GM08714 (cell line): ENCODE results near the gene PIK3R5.

ENCODE experiments used
- H3K4me3 ChIP-seq: fragments of 200-500 bp; sonication (Bioruptor generic); 2 replicates; pipeline ENCODE4 v1.5.1; 2014; ENCODE audit warnings: mild to moderate bottlenecking, low read length, inconsistent platforms
- ZNF274 ChIP-seq: IDR thresholded peaks from 2 replicates; pipeline ENCODE4 v1.6.1; 2012; ENCODE audit warnings: mild to moderate bottlenecking, low read depth, low read length

Gene PIK3R5

DNA sequence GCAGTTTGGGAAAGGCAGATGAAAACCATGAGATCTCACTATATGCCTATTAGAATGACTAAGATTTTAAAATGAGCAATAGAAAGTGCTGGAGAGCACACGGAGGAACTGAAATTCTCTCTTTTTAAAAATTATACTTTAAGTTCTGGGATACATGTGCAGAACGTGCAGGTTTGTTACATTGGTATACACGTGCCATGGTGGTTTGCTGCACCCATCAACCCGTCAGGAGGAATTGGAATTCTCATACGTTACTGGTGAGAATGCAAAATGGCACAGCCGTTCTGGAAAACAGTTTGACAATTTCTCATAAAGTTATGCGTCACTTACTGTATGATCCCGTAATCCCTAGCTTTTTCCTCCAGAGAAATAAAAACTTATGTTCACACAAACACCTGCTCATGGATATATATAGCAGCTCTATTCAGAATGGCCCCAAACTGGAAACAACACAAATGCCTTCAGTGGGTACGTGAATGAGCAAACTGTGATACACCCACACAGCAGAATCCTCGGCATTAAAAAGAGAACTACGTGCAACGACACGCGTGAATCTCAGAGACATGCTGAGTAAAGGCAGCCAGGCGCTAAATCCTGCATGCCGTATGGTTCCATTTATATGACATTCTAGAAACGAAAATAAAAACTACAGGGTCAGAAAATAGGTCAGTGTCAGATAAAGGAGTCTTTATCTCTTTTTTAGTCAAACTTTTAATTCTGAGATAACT is 109.9 kb downstream of the PIK3R5 start:
- peak overlapping the region; percentile 42; the same call in 1 of the 2 replicates for H3K4me3 ChIP-seq
- TF ChIP-seq ZNF274: no peak

DNA sequence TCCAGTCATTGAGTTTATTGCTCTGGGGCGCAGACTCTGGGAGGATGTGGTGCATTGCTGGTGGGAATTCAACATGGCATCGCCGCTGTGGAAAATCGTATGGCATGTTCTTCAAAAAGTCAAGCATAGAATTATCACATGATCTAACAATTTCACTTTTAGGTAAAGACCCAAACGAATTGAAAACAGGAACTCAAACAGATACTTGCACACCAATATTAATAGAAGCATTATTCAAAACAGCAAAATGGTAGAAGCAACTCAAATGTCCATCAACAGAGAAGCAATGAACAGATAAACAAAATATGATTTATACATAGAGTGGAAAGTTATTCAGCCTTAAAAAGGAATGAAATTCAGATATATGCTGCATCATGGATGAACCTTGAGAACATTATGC is 113.9 kb downstream of the PIK3R5 start:
- H3K4me3 ChIP-seq: peak overlapping the region; percentile 10; the same call in 1 of the 2 replicates
- TF ChIP-seq ZNF274: no peak

DNA sequence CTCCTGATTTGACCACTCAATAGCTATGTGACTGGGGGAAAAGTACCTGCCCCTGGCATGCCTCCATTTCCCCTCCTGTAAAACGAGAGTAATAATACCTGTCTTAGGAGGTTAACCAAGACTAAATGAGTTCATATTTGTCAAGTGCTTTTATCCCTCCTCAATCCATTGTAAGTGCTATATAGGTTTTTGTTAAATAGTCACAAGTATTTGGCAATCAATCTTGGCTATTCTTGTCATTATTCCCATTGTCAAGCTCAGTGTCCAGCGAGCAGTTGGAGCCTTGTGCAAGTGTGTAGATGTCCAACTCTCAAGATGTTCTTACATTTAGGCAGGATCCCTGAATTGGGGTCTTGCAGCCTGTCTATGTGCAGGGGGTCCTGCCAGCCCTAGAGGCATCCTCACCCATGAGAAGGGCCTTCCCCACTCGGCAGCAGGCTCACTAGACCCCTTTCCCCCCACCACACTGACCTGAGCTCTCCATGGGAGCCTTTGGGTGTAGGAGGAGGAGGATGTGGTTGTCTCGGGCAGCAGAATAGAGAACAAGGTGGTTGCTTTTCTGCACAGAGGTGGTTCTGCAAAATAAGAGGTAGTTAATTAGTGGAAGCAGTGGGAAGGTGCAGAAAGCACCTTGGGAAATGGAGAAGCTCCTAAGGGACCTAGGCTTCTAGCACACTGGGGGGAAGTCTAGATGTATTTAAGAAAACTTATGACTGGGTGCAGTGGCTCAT is 116.0 kb downstream of the PIK3R5 start:
- no peak for TF ChIP-seq ZNF274
- H3K4me3 ChIP-seq: no peak overlapping the region

DNA sequence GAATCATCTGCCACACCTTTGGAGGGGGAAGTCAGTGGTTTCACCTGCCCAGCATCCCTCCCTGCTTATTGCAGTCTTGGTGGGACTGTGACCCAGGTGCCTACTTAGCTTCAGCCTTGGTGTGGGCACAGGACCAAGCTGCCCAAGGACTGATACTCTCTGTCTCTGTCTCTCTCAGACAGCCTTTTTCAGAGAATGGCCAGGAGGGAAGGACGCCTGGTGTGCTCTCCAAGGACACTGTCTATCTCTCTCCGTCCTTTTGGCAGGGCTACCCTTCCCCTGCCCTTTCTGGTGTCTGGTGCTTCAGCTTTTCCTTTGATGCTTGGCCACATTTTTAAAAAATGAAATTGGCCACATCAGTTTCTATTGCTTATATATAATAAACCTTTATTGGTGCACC is 117.6 kb downstream of the PIK3R5 start:
- TF ChIP-seq ZNF274: no peak
- H3K4me3 ChIP-seq: no peak overlapping the region

DNA sequence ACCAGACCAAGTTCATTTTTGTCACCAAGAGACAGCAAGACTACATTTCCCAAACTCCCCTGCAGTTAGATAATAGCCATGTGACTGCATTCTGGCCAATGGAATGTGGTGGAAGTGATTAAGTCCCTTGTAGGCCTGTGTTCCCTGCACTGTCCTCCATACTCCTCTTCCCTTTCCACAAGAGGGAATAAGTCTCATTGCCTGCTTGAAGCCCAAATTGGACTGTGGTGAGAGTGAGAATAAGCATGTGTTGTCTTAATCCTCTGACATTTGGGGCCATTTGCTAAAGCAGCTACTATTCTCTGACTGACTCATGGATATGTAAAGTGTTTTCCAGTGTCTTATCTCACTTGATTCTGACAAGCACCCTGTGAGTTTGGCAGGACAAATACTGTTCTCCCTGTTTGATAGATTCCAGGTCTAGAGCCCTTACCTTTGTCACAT is 118.7 kb downstream of the PIK3R5 start:
- no peak overlapping the region for H3K4me3 ChIP-seq
- TF ChIP-seq ZNF274: no peak

DNA sequence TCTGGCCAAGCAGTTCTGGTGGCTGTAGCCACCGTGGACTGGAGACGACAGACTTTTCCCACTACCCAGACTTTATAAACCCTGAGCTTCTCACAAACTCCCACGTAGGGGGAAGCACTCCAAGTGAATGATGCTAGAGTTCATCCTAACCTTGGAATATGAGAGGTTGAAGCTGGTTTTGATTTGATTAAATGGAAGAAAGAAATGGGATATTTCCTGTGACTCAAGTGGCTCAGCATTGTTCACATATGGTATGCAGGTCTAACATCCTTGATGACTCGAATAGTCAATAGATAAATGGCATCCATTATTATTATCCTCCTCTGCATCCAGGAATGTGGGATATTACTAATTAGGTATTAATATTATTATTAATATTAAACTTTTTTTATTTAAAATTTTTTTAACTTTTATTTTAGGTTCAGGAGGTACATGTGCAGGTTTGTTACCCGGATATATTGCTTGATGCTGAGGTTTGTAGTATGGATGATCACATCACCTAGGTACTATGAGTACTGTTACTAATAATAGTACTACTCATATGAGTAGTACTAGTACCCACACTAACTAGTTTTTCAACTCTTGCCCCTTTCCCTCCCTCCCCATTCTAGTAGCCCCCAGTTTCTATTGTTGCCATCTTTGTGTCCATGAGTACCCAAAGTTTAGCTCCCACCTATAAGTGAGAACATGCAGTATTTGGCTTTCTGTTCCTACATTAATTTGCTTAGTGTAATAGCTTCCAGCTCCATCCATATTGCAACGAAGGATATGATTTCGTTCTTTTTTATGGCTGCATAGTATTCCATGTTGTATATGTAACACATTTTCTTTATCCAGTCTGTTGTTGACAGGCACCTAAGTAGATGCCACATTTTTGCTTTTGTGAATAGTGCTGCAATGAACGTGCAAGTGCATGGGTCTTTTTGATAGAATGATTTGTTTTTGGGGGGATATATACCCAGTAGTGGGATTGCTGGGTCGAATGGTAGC is 121.0 kb downstream of the PIK3R5 start:
- H3K4me3 ChIP-seq: no peak overlapping the region
- TF ChIP-seq ZNF274: no peak

DNA sequence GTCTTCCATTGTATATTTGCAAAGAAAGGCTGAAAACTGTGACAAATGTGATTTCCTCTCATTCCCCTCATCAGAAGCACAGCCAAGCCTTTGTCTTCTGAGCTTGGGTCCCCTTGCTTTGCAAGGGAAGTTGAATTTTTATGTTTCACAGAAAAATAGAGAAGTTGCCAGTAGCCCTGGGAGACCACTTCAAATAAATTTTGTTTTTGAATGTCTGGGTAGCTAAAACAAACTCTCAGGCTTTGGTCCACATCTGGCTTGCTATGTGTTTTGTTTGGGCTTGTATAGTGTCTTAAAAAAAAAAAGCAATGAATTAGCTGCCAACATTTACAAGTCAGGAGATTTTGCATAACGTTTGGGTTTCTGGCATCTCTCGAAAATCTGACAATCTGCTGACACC is 122.2 kb downstream of the PIK3R5 start:
- TF ChIP-seq ZNF274: no peak
- H3K4me3 ChIP-seq: no peak overlapping the region

DNA sequence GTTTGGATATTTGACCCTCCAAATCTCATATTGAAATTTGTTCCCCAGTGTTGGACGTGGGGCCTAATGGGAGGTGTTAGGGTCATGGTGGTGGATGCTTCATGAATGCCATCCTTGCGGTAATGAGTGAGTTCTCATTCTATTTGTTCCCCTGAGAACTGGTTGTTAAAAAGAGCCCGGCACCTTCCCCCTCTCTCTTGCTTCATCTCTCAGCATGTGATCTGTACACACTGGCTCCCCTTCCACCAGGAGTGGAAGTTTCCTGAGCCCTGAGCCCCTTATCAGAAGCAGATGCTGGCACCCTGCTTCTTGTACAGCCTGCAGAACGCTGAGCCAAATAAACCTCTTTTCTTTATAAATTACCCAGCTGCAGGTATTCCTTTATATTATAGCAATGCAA is 123.7 kb downstream of the PIK3R5 start:
- no peak overlapping the region for H3K4me3 ChIP-seq
- TF ChIP-seq ZNF274: no peak

DNA sequence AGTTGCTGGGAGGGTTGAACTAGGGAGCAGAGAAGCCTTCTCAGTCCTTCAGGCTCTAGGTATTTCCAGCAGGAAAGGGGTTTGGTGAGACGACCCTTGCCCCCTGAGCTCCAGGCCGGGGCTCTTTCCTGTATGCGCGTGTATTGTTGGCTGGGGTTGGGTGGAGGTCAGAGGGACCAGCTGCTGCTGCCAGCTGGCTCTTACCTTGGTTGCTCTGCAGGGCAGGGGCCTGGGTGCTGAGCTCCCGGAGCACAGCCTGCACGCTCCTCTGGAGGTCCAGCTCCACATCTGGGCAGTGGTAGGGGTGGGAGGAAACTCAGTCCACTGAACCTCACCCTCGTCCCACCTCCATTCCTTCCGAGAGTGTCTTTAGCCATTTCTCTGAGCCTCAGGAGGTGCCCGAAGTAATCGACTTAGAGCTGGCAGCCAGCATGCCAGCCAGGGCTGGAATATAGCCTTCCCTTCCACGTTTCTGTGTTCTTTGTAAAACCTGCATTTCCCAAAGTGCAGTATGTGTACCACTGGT is 126.0 kb downstream of the PIK3R5 start:
- H3K4me3 ChIP-seq: no peak overlapping the region
- TF ChIP-seq ZNF274: no peak

DNA sequence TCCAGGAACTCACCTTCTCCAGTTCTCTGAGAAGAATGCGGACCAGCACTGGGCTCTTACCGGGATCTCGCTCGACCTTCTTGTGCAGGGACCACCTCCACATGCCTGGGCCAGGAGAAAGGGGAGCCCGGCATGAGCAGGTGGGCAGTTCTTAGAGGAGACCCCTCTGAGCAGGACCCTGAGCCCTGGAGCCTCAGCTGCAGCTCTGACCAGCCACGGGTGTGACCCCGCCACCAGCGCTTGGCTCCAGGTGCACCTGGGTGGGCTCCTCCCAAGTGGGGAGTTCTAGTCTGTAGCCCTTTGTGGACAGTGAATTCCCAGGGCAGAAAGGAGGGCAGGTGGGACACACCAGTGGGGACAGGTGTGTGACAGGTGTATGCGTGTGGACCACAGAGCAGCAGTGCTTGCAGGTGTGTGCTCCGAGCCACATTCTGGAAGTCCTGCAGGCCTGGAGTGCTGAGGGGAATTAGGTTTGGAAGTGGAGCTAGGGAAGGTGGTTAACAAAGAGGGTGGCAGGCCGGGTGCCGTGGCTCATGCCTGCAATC is 126.9 kb downstream of the PIK3R5 start:
- H3K4me3 ChIP-seq: no peak overlapping the region
- no peak for TF ChIP-seq ZNF274

DNA sequence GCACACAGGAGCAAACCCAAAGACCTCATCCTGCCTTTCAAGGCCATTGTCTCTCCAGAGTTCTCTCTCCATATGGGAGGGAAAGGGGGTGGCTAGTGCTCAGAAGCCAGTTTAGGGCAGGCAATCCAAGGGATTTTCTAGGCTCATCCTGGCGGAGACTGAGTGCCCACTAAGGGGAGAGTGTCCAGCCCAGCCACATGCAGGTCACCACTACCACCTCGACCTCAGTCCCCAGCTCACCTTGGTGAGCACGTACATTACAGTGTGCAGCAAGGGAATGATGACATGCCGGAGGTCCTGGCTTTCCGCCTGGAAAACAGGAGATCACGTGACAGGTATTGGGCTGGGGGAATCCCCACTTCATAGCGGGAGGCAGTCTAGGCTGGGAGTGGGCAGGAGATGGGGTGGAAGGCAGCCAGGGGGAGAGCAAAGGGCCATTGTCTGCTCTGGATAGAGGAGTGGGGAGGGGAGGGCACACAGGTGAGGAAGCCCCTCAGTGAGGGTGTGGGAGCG is 127.9 kb downstream of the PIK3R5 start:
- TF ChIP-seq ZNF274: no peak
- no peak overlapping the region for H3K4me3 ChIP-seq

DNA sequence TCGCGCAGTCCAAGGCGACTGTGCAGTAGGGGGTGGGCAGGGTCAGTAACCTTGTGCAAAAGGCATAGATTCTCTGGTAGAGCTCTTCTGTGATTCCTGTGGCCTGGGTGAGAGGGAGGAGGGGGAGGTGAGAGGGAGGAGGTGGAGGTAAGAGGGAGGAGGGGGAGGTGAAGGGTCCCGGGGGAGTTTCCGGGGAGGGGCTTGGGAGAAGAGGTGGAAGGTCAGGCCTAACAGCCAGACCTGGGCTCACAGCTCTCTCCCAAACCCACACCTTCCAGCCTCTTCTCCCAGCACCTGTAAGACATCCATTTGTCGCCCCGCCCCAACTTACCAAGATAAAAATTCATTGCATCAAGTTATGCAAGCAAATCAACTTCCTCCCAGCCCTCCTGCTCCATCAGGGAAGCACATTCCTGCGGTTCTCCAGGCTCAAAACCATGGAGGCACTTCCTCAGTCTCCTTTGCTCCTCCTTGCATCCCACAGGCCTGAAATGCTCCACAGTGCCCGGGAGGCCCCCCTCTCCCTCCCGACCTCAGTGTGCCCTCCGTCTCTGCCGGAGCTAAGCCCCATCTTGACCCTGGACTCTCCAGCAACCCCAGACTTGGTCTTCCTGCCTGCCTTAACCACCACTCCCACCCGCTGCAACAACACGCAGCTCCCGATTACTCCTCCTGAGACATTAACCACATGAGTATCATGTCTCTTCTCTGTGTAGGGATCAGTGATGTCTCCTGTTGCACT is 128.5 kb downstream of the PIK3R5 start:
- no peak overlapping the region for H3K4me3 ChIP-seq
- no peak for TF ChIP-seq ZNF274

DNA sequence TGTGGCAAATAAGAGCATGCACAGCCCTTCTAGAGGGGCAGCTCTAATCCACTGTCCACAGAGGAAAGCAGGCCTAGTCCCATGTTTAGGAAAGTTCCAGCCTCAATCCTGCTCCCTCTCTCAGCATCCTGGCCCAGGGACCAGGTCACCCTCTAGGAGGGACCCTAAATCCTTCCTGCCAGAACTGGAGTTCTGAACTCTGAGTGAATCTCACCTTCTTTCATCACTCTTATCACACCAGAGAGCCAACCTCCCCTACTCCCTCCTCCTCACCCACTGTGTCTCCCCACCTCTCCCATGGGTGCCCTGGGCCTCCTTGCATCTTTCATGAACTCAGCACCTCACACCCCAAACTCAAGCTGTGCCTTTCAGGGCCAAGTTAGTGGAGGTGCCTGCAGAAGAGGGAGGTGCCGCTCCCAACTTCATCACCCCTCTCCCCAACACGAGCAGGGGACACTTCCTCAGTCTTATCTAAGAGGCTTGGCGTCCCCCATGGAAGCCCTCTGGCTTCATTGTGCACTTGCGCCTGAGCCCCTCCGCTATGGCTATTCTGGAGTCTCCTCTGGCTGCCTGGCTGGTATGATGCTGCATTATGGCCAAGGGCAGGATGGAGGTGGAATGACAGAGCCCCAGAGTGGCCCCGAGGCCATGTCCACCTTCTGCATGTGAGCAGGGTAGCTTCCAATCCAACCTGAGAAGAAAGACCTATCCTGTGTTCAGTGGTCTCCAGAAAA is 129.7 kb downstream of the PIK3R5 start:
- TF ChIP-seq ZNF274: no peak
- no peak overlapping the region for H3K4me3 ChIP-seq
